ENCODE data around the gene OR4C5.
"Not testable (repeated sequence)": the region's sequence is repeated elsewhere in the genome, so short reads cannot be mapped to it uniquely, and the experiment has no call there.

Gene OR4C5

GRCh38 chr11:48366365-48366764, at the start of gene OR4C5:
Gene OR4C5 (minus strand): TSS chr11:48366465. CDS start chr11:48366465, 0 bp downstream.
- Histone ChIP-seq H3K27ac (no peak within 1 kb of the TSS), H3K4me3 (ENCODE audit: low read depth in 1 of 2, low read length in 1 of 2) (no peak within 1 kb of the TSS), H3K36me3 (no peaks in the 10 kb centered on the region), H3K27me3 (no peaks in the 10 kb centered on the region), H3K4me1 (ENCODE audit: control insufficient read depth in 1 of 2, insufficient read depth in 1 of 2, low read depth in 1 of 2, low read length in 1 of 2) (no peaks in the 10 kb centered on the region), H3K9me3 (no peaks in the 10 kb centered on the region)
- TF ChIP-seq CTCF (IDR thresholded peaks at IDR 0.05) = no peak

- Histone ChIP-seq H3K27me3 (no peaks in the 10 kb centered on the region), H3K27ac (no peak overlapping the region), H3K4me1 (ENCODE audit: control insufficient read depth in 1 of 2, insufficient read depth in 1 of 2, low read depth in 1 of 2, low read length in 1 of 2) (no peaks in the 10 kb centered on the region), H3K36me3 (no peaks in the 10 kb centered on the region), H3K4me3 (ENCODE audit: low read depth in 1 of 2, low read length in 1 of 2) (no peak overlapping the region), H3K9me3 (peaks cover 5% of the 10 kb centered on the region)
- TF ChIP-seq CTCF (IDR thresholded peaks at IDR 0.05) = no peak
These were observed 18.4 kb upstream of the OR4C5 start for GRCh38 chr11:48384670-48385069.

- H3K4me1 ChIP-seq (ENCODE audit: control insufficient read depth in 1 of 2, insufficient read depth in 1 of 2, low read depth in 1 of 2, low read length in 1 of 2); H3K27me3 ChIP-seq; H3K36me3 ChIP-seq; H3K9me3 ChIP-seq; H3K4me3 ChIP-seq (ENCODE audit: low read depth in 1 of 2, low read length in 1 of 2); H3K27ac ChIP-seq: not testable (repeated sequence)
These were observed 17.9 kb upstream of the OR4C5 start for GRCh38 chr11:48384151-48384550.

GRCh38 chr11:48361289-48361688, 5.0 kb downstream of the OR4C5 start:
- H3K4me1 ChIP-seq (ENCODE audit: control insufficient read depth in 1 of 2, insufficient read depth in 1 of 2, low read depth in 1 of 2, low read length in 1 of 2); H3K36me3 ChIP-seq; H3K4me3 ChIP-seq (ENCODE audit: low read depth in 1 of 2, low read length in 1 of 2); H3K27ac ChIP-seq; H3K27me3 ChIP-seq; H3K9me3 ChIP-seq: not testable (repeated sequence)

- Histone ChIP-seq H3K4me1 (ENCODE audit: control insufficient read depth in 1 of 2, insufficient read depth in 1 of 2, low read depth in 1 of 2, low read length in 1 of 2) (no peaks in the 10 kb centered on the region), H3K4me3 (ENCODE audit: low read depth in 1 of 2, low read length in 1 of 2) (no peak overlapping the region), H3K36me3 (no peaks in the 10 kb centered on the region), H3K9me3 (no peaks in the 10 kb centered on the region), H3K27me3 (no peaks in the 10 kb centered on the region), H3K27ac (no peak overlapping the region)
- no peak for TF ChIP-seq CTCF (IDR thresholded peaks at IDR 0.05)
These were observed 11.6 kb downstream of the OR4C5 start for GRCh38 chr11:48354677-48355076.

- Histone ChIP-seq H3K9me3 (no peaks in the 10 kb centered on the region), H3K27ac (no peak overlapping the region), H3K4me1 (ENCODE audit: control insufficient read depth in 1 of 2, insufficient read depth in 1 of 2, low read depth in 1 of 2, low read length in 1 of 2) (no peaks in the 10 kb centered on the region), H3K36me3 (no peaks in the 10 kb centered on the region), H3K4me3 (ENCODE audit: low read depth in 1 of 2, low read length in 1 of 2) (no peak overlapping the region), H3K27me3 (no peaks in the 10 kb centered on the region)
- no peak for TF ChIP-seq CTCF (IDR thresholded peaks at IDR 0.05)
These were observed 12.3 kb downstream of the OR4C5 start for GRCh38 chr11:48354013-48354412.

- H3K9me3 ChIP-seq; H3K4me3 ChIP-seq (ENCODE audit: low read depth in 1 of 2, low read length in 1 of 2); H3K4me1 ChIP-seq (ENCODE audit: control insufficient read depth in 1 of 2, insufficient read depth in 1 of 2, low read depth in 1 of 2, low read length in 1 of 2); H3K36me3 ChIP-seq; H3K27ac ChIP-seq; H3K27me3 ChIP-seq: not testable (repeated sequence)
These were observed 20.0 kb downstream of the OR4C5 start for GRCh38 chr11:48346286-48346685.

- not testable (repeated sequence) for H3K36me3 ChIP-seq; H3K9me3 ChIP-seq; H3K4me3 ChIP-seq (ENCODE audit: low read depth in 1 of 2, low read length in 1 of 2); H3K4me1 ChIP-seq (ENCODE audit: control insufficient read depth in 1 of 2, insufficient read depth in 1 of 2, low read depth in 1 of 2, low read length in 1 of 2); H3K27ac ChIP-seq; H3K27me3 ChIP-seq
These were observed 23.8 kb downstream of the OR4C5 start for GRCh38 chr11:48342505-48342904.

All from neutrophil (primary cell).